DND-41 (cell line): ENCODE data around the gene TRDMT1.

Source experiments
- ATAC-seq: fragments of 200-7000 bp; cut with Tn5 transposase; 3 replicates; pipeline ENCODE4 v1.9.1; 2021; ENCODE audit warnings: low read depth; ENCODE audit not compliant: insufficient read depth
- DNase-seq: peaks from one replicate; pipeline ENCODE4 v3.0.0-alpha.2; 2020
- H2AFZ ChIP-seq: 2 replicates; pipeline ENCODE4 v1.6.0; 2012; ENCODE audit warnings: low read depth, low read length
- H3K27ac ChIP-seq: 2 replicates; pipeline ENCODE4 v1.5.1; 2012; ENCODE audit warnings: low read length, inconsistent platforms
- H3K27me3 ChIP-seq: fragments of 200-600 bp; sonication (generic); 2 replicates; pipeline ENCODE4 v1.6.0; 2012; ENCODE audit warnings: low read length, mild to moderate bottlenecking, inconsistent platforms; ENCODE audit not compliant: insufficient read depth, poor library complexity
- H3K36me3 ChIP-seq: 2 replicates; pipeline ENCODE4 v1.5.1; 2012; ENCODE audit warnings: low read length, inconsistent platforms; ENCODE audit not compliant: insufficient read depth
- H3K4me1 ChIP-seq: 2 replicates; pipeline ENCODE4 v1.5.1; 2012; ENCODE audit warnings: mild to moderate bottlenecking, low read length; ENCODE audit not compliant: insufficient read depth
- H3K4me2 ChIP-seq: 2 replicates; pipeline ENCODE4 v1.6.0; 2012; ENCODE audit warnings: mild to moderate bottlenecking, moderate library complexity, low read length, inconsistent platforms; ENCODE audit not compliant: insufficient read depth
- H3K4me3 ChIP-seq, 2 experiments: fragments of 200-600 bp in 1 of 2; shearing (Covaris generic) in 1 of 2; 2 replicates each; pipeline ENCODE4 v1.5.1; 2012 to 2016; ENCODE audit warnings: inconsistent platforms in 2 of 2, low read length in 2 of 2, mild to moderate bottlenecking in 2 of 2, low read depth in 1 of 2, moderate library complexity in 1 of 2
- H3K79me2 ChIP-seq: 2 replicates; pipeline ENCODE4 v1.6.0; 2012; ENCODE audit warnings: low read length, inconsistent platforms; ENCODE audit not compliant: insufficient read depth
- H3K9ac ChIP-seq: 2 replicates; pipeline ENCODE4 v1.6.0; 2012; ENCODE audit warnings: low read depth, mild to moderate bottlenecking, inconsistent platforms, low read length, moderate library complexity
- H3K9me3 ChIP-seq: 2 replicates; pipeline ENCODE4 v1.5.1; 2012; ENCODE audit warnings: low read length, moderate library complexity, mild to moderate bottlenecking, inconsistent platforms; ENCODE audit not compliant: insufficient read depth, severe bottlenecking
- H4K20me1 ChIP-seq: 2 replicates; pipeline ENCODE4 v1.6.0; 2012; ENCODE audit warnings: low read length; ENCODE audit not compliant: insufficient read depth
- EZH2 ChIP-seq: IDR thresholded peaks from 3 replicates; pipeline ENCODE4 v1.6.1; 2012; ENCODE audit warnings: borderline replicate concordance, low read depth, mild to moderate bottlenecking, moderate library complexity, low read length, inconsistent platforms; ENCODE audit not compliant: severe bottlenecking
- TF ChIP-seq, protein P1 (sequence below): IDR thresholded peaks from 2 replicates; pipeline ENCODE4 v1.5.1; 2012; ENCODE audit warnings: borderline replicate concordance, low read length, moderate library complexity, mild to moderate bottlenecking; ENCODE audit not compliant: poor library complexity, severe bottlenecking; ENCODE audit errors: extremely low read depth

TRDMT1 gene

DNA sequence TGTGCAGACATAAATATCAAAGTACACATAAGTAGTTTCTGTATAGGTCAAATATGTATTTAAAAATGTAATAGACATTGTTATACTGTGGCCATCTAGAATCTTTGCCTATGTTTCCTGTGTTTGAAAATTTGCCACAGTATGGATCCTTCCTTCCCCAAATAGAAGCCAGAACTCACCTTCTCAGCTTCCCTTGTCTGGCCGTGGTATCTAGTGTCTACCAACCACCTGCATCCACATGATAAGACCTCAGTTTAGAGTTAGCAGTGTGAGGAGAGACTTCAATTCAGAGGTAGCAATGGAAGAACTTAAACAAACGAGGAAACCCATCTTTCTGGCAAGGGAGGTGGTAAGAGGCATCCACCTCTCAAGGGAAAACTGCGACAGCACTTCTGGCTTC, 4.9 kb downstream of the TRDMT1 start:
- Histone ChIP-seq H2AFZ (no peak overlapping the region), H3K79me2 (peaks cover 60% of the 10 kb centered on the region), H3K36me3 (no peaks in the 10 kb centered on the region), H3K4me1 (peaks cover 21% of the 10 kb centered on the region), H3K27ac (no peak overlapping the region), H3K9me3 (no peaks in the 10 kb centered on the region), H3K4me2 (no peak overlapping the region), H3K27me3 (no peaks in the 10 kb centered on the region), H3K9ac (no peak overlapping the region), H3K4me3 (no peak overlapping the region), H4K20me1 (peaks cover 8% of the 10 kb centered on the region; the same call in 1 of the 2 replicates)
- no peak for DNase-seq
- no peak for ATAC-seq
- TF ChIP-seq, protein P1, sequence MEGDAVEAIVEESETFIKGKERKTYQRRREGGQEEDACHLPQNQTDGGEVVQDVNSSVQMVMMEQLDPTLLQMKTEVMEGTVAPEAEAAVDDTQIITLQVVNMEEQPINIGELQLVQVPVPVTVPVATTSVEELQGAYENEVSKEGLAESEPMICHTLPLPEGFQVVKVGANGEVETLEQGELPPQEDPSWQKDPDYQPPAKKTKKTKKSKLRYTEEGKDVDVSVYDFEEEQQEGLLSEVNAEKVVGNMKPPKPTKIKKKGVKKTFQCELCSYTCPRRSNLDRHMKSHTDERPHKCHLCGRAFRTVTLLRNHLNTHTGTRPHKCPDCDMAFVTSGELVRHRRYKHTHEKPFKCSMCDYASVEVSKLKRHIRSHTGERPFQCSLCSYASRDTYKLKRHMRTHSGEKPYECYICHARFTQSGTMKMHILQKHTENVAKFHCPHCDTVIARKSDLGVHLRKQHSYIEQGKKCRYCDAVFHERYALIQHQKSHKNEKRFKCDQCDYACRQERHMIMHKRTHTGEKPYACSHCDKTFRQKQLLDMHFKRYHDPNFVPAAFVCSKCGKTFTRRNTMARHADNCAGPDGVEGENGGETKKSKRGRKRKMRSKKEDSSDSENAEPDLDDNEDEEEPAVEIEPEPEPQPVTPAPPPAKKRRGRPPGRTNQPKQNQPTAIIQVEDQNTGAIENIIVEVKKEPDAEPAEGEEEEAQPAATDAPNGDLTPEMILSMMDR = no peak
- TF ChIP-seq EZH2 = no peak

DNA sequence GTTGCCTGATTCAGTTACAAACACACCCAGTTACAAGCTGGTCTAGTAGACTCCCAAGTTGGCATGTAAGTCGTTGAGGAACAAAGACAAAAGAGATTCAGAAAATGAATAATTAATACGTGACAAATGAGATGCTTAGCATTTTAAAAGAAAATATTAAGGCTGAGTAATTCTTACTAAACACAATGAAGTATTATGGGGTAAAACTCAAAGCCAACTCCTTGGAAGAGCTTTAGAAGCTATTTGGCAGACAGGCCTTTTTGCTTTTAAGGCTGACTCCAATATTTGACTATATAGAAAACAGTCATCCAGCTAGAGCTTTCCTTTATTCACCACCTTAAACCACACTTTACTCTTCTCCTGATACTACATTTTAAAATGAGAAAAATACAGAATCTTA, 5.4 kb downstream of the TRDMT1 start:
- no peaks in the 10 kb centered on the region; the same call in 1 of the 2 replicates for H3K36me3 ChIP-seq
- no peak overlapping the region for H3K27ac ChIP-seq
- TF ChIP-seq, protein P1 = no peak
- no peak overlapping the region for H3K4me3 ChIP-seq
- H2AFZ ChIP-seq = no peak overlapping the region
- H3K79me2 ChIP-seq = peaks cover 60% of the 10 kb centered on the region
- H3K9ac ChIP-seq = no peak overlapping the region
- no peak for ATAC-seq
- H3K4me2 ChIP-seq = no peak overlapping the region
- no peaks in the 10 kb centered on the region for H3K9me3 ChIP-seq
- DNase-seq = no peak
- H3K27me3 ChIP-seq = no peaks in the 10 kb centered on the region
- H4K20me1 ChIP-seq = peaks cover 11% of the 10 kb centered on the region; the same call in 1 of the 2 replicates
- peaks cover 20% of the 10 kb centered on the region for H3K4me1 ChIP-seq

DNA sequence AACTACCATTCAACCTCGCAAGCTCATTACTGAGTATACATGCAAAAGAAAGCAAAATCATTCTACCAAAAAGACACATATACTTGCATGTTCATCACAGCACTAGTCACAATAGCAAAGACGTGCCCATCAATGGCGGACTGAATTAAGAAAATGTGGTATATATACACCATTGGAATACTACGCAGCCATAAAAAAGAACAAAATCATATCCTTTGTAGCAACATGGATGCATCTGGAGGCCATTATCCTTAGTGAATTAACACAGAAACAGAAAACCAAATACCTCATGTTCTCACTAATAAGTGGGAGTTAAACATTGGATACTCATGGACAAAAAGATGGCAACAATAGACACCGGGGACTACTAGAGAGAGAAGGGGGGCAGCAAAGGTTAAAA, 6.4 kb downstream of the TRDMT1 start:
- Histone ChIP-seq H4K20me1 (peaks cover 11% of the 10 kb centered on the region; the same call in 1 of the 2 replicates), H3K79me2 (peaks cover 53% of the 10 kb centered on the region), H3K27ac (no peak overlapping the region), H3K27me3 (no peaks in the 10 kb centered on the region), H3K9me3 (no peaks in the 10 kb centered on the region), H2AFZ (no peak overlapping the region), H3K36me3 (no peaks in the 10 kb centered on the region; the same call in 1 of the 2 replicates), H3K4me2 (no peak overlapping the region), H3K4me1 (peaks cover 11% of the 10 kb centered on the region), H3K4me3 (no peak overlapping the region), H3K9ac (no peak overlapping the region)
- no peak for DNase-seq
- TF ChIP-seq, protein P1 = no peak
- TF ChIP-seq EZH2 = no peak
- no peak for ATAC-seq

DNA sequence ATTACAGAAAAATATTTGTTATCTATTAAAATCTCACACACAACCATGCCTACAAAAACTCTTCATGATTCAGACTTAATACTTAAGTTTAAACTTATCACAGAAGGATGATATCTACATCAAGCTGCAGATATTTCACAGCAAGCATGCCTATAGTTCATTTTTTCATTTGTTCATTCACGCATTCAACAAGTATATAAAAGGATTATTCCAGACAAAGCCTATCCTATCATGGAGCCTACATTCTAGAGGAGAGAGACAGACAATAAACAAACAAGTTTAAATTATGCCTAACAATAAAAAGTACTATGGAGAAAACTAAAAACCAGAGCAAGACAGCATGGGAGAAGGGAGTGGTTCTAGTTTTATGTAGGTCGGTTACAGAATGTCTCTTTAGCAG, 10.9 kb downstream of the TRDMT1 start:
- H3K4me1 ChIP-seq = no peaks in the 10 kb centered on the region
- no peak for ATAC-seq

More for the DNA sequence above, 10.9 kb downstream of the TRDMT1 start:
- Histone ChIP-seq H3K27ac (no peak overlapping the region), H3K27me3 (no peaks in the 10 kb centered on the region), H3K79me2 (peaks cover 39% of the 10 kb centered on the region), H3K4me3 (no peak overlapping the region), H2AFZ (no peak overlapping the region), H3K9me3 (no peaks in the 10 kb centered on the region), H3K9ac (no peak overlapping the region), H4K20me1 (peaks cover 11% of the 10 kb centered on the region; the same call in 1 of the 2 replicates), H3K4me2 (no peak overlapping the region), H3K36me3 (no peaks in the 10 kb centered on the region; the same call in 1 of the 2 replicates)
- TF ChIP-seq, protein P1 = no peak
- TF ChIP-seq EZH2 = no peak
- no peak for DNase-seq
